Spleen (tissue), 11 donors: Measurements from ENCODE around the gene FSHB. TPM values are rescaled to one million over a fixed set of nuclear protein-coding genes. Genes with fewer than 3 reads are reported as not detected.

Experiments
- DNase-seq: peaks from one replicate; pipeline ENCODE4 v3.0.0-alpha.2; 2020
- H3K27ac ChIP-seq, 8 donors: fragments of 200-600 bp; sonication (generic) in 7 of 8; 1 replicate in 4 of 8; 2 replicates in 4 of 8; pipeline versions ENCODE4 v1.5.0 to v1.8.0; 2016 to 2021; ENCODE audit warnings: inconsistent platforms in 4 of 8, mild to moderate bottlenecking in 4 of 8, moderate library complexity in 1 of 8
- H3K27me3 ChIP-seq, 7 donors: fragments of 200-600 bp; sonication (generic) in 6 of 7; replicated peaks in 1 of 7; 1 replicate in 4 of 7; 2 replicates in 3 of 7; pipeline versions ENCODE4 v1.5.0 to v1.8.0; 2016 to 2021; ENCODE audit warnings: inconsistent platforms in 3 of 7, mild to moderate bottlenecking in 1 of 7
- H3K36me3 ChIP-seq, 6 donors: fragments of 200-600 bp; sonication (generic) in 5 of 6; 1 replicate in 4 of 6; 2 replicates in 2 of 6; pipeline versions ENCODE4 v1.5.0 to v1.8.0; 2016 to 2021; ENCODE audit warnings: inconsistent platforms in 2 of 6
- H3K4me1 ChIP-seq, 6 donors: fragments of 200-600 bp; sonication (generic) in 5 of 6; 1 replicate in 3 of 6; 2 replicates in 3 of 6; pipeline versions ENCODE4 v1.5.0 to v1.8.0; 2016 to 2021; ENCODE audit warnings: inconsistent platforms in 3 of 6
- H3K4me3 ChIP-seq, 8 donors: fragments of 200-600 bp; sonication (generic) in 7 of 8; 1 replicate in 4 of 8; 2 replicates in 4 of 8; pipeline versions ENCODE4 v1.5.0 to v1.8.0; 2016 to 2021; ENCODE audit warnings: inconsistent platforms in 4 of 8, mild to moderate bottlenecking in 4 of 8, moderate library complexity in 2 of 8
- H3K9me3 ChIP-seq, 8 donors: fragments of 200-600 bp; sonication (generic) in 7 of 8; 1 replicate in 4 of 8; 2 replicates in 4 of 8; pipeline versions ENCODE4 v1.5.0 to v1.8.0; 2016 to 2021; ENCODE audit warnings: inconsistent platforms in 4 of 8
- POLR2A ChIP-seq, 3 donors: fragments of 450-650 bp; IDR thresholded peaks; one replicate each; pipeline ENCODE4 v1.5.1; 2017; ENCODE audit warnings: antibody characterized with exemption in 3 of 3, mild to moderate bottlenecking in 1 of 3
- POLR2AphosphoS5 ChIP-seq, 3 donors: sonication (generic); formaldehyde crosslinking; IDR thresholded peaks; one replicate each; pipeline ENCODE4 v1.5.1; 2017; ENCODE audit warnings: antibody characterized with exemption in 3 of 3
- WGBS, 5 donors: extraction: QIAGEN DNeasy Blood & Tissue Kit in 3 of 5; methylation state at CpG; one replicate each; pipeline versions ENCODE4 v1.1.5 to v1.1.7; 2013 to 2018; 5-methylcytosine and 5-hydroxymethylcytosine counted together
- intact Hi-C: fragments of 100-400 bp; cut with DNase I; formaldehyde crosslinking; loops from one replicate; pipeline ENCODE4 v1.15.0; 2023; ENCODE audit warnings: low total_unique reads
- polyA plus RNA-seq, 3 donors: library from polyadenylated mRNA; stranded (reverse); fragments of 200-250 nt; gene quantifications; one replicate each; pipeline ENCODE4 v1.2.1, GENCODE V29; 2013
- total RNA-seq, 7 donors: library from RNA; depleted of rRNA in 3 of 7; stranded (reverse); fragments of >200 nt in 3 of 7; fragmentation: NEBNext Ultra II Directional in 4 of 7; extraction: Animal tissue kit (Norgen Biotek cat#: 25700) in 4 of 7; gene quantifications; one replicate each; pipeline versions ENCODE4 v1.1.0 to v1.2.1, GENCODE V29; 2016 to 2021
- TF ChIP-seq, protein P1 (sequence below), 11 experiments: fragments of 200-600 bp in 7 of 11; fragments of 450-650 bp in 4 of 11; sonication (generic) in 4 of 11; IDR thresholded peaks in 8 of 11; conservative IDR thresholded peaks in 3 of 11; 1 replicate in 7 of 11; 2 replicates in 4 of 11; pipeline versions ENCODE4 v1.4.0 to v1.8.0; 2016 to 2021; ENCODE audit warnings: antibody characterized with exemption in 11 of 11, inconsistent platforms in 4 of 11, mild to moderate bottlenecking in 1 of 11
- donor health status: healthy with polysubstance abuse.
- donor health status: DM: no; HTN: no; CAD: no; lungs with moderate emphysema.
- donor health status: DM: no; HTN: no; CAD: no.
- donor health status: Bipolar disorder and iron deficiency.
- donor health status: healthy.
- donor health status: DM: no; HTN: no; CAD: no.
- donor health status: DM: yes; HTN: yes; CAD: no.

Gene FSHB
- total and polyA plus RNA-seq, 10 donors, result not detected

GRCh38 chr11:30279796-30280195, 49.0 kb downstream of the FSHB start:
- DNase-seq, result no peak
- Histone ChIP-seq H3K4me1 (peaks cover 3 to 19% (median 11%) of the 10 kb centered on the region in 6 donors), H3K4me3 (no peak overlapping the region), H3K27me3 (no peaks in the 10 kb centered on the region), H3K36me3 (no peaks in the 10 kb centered on the region), H3K9me3 (no peaks in the 10 kb centered on the region), H3K27ac (no peak overlapping the region)
- TF ChIP-seq POLR2AphosphoS5 (IDR thresholded peaks at IDR 0.05), result no peak
- TF ChIP-seq, protein P1, sequence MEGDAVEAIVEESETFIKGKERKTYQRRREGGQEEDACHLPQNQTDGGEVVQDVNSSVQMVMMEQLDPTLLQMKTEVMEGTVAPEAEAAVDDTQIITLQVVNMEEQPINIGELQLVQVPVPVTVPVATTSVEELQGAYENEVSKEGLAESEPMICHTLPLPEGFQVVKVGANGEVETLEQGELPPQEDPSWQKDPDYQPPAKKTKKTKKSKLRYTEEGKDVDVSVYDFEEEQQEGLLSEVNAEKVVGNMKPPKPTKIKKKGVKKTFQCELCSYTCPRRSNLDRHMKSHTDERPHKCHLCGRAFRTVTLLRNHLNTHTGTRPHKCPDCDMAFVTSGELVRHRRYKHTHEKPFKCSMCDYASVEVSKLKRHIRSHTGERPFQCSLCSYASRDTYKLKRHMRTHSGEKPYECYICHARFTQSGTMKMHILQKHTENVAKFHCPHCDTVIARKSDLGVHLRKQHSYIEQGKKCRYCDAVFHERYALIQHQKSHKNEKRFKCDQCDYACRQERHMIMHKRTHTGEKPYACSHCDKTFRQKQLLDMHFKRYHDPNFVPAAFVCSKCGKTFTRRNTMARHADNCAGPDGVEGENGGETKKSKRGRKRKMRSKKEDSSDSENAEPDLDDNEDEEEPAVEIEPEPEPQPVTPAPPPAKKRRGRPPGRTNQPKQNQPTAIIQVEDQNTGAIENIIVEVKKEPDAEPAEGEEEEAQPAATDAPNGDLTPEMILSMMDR (IDR thresholded peaks at IDR 0.05 in 8 of 11, conservative IDR thresholded peaks at IDR 0.05 in 3 of 11), result no peak
- 82 to 94% (median 90%) methylated on average over 2 of the region's 2 CpGs for WGBS, 5 donors
- intact Hi-C loops, result no loop called here

- intact Hi-C loops, result no loop called here
- no peaks in the 10 kb centered on the region for H3K9me3 ChIP-seq
- H3K4me1 ChIP-seq, result peaks cover 3 to 19% (median 11%) of the 10 kb centered on the region in 6 donors
- no peak for TF ChIP-seq POLR2A (IDR thresholded peaks at IDR 0.05)
- no peak for TF ChIP-seq POLR2AphosphoS5 (IDR thresholded peaks at IDR 0.05)
- TF ChIP-seq, protein P1 (IDR thresholded peaks at IDR 0.05 in 8 of 11, conservative IDR thresholded peaks at IDR 0.05 in 3 of 11), result no peak
- H3K36me3 ChIP-seq, result no peaks in the 10 kb centered on the region
- H3K27me3 ChIP-seq, result no peaks in the 10 kb centered on the region
- peak; percentile 72 for DNase-seq
- whole genome bisulfite sequencing, 5 donors, result 58 to 67% (median 63%) methylated on average over 7 of the region's 7 CpGs
- peak overlapping the region in 1 of 8 donors; percentile 4 for H3K27ac ChIP-seq
- H3K4me3 ChIP-seq, result peak overlapping the region in 1 of 8 donors; percentile 29
Measured at GRCh38 chr11:30281476-30282288, 50.9 kb downstream of the FSHB start.

DNA sequence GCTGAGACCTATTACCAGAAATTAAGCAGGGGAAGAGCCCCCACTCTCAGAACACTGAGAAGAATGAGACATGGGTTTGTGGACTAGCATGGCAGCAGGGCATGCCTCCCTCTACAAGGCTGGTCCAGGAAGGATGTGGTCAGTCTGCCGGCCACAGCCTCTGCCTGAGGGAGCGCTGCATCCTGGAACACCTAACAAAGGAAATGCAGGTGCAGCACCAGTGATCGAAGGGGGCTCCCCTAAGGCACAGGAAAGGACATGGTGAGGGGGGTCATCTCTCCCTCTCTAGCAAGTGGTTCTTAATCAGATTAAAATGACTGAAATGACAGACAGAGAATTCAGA, 51.4 kb downstream of the FSHB start:
- Histone ChIP-seq H3K9me3 (no peaks in the 10 kb centered on the region), H3K36me3 (no peaks in the 10 kb centered on the region), H3K27ac (peak overlapping the region in 1 of 8 donors; percentile 4), H3K27me3 (no peaks in the 10 kb centered on the region), H3K4me1 (peaks cover 3 to 19% (median 11%) of the 10 kb centered on the region in 6 donors), H3K4me3 (peak overlapping the region in 1 of 8 donors; percentile 29)
- DNase-seq, result peak; percentile 77
- TF ChIP-seq POLR2AphosphoS5 (IDR thresholded peaks at IDR 0.05) (peak in 2 of 3 donors; percentile 72 to 78), POLR2A (IDR thresholded peaks at IDR 0.05) (no peak)
- TF ChIP-seq, protein P1 (IDR thresholded peaks at IDR 0.05 in 8 of 11, conservative IDR thresholded peaks at IDR 0.05 in 3 of 11), result no peak
- intact Hi-C loops, result no loop called here
- WGBS, 5 donors, result 13 to 21% (median 16%) methylated on average over 3 of the region's 3 CpGs

Other genes starting within 250 kb of the FSHB start
- gene KCNA4, start 214.0 kb upstream of the FSHB start, total RNA-seq, result not detected
- not detected for gene KCNA4, start 214.0 kb upstream of the FSHB start, polyA plus RNA-seq
- 10 to 100 TPM; 28.4 to 40.3 (median 33.7) TPM for gene ARL14EP, start 92.1 kb downstream of the FSHB start, total RNA-seq
- gene ARL14EP, start 92.1 kb downstream of the FSHB start, polyA plus RNA-seq, result 10 to 100 TPM; 15.6 to 18.4 (median 17.6) TPM